HepG2 (cell line): Measurements from ENCODE around the gene PIM3. TPM values are rescaled to one million over a fixed set of nuclear protein-coding genes. Genes with fewer than 3 reads are reported as not detected.

ENCODE experiments used
- AKAP8 ChIP-seq: sonication (generic); formaldehyde crosslinking; IDR thresholded peaks from 2 replicates; pipeline ENCODE4 v1.5.1; 2020; ENCODE audit warnings: mild to moderate bottlenecking, missing genetic modification reagents
- CEBPG ChIP-seq: IDR thresholded peaks from 2 replicates; pipeline ENCODE4 v1.6.1; 2016
- GATA4 ChIP-seq: sonication (generic); IDR thresholded peaks from 2 replicates; pipeline ENCODE4 v1.6.1; 2016; ENCODE audit warnings: antibody characterized with exemption, low read depth, borderline replicate concordance
- GMEB1 ChIP-seq: sonication (generic); formaldehyde crosslinking; IDR thresholded peaks from 2 replicates; pipeline ENCODE4 v1.5.1; 2020; ENCODE audit warnings: missing genetic modification reagents, mild to moderate bottlenecking, borderline replicate concordance
- HCFC1 ChIP-seq: fragments of 150-350 bp; IDR thresholded peaks from 2 replicates; pipeline ENCODE4 v1.6.1; 2014; ENCODE audit warnings: low read depth, low read length
- HOXA7 ChIP-seq: sonication (generic); formaldehyde crosslinking; IDR thresholded peaks from 2 replicates; pipeline ENCODE4 v1.8.1; 2022; ENCODE audit warnings: mild to moderate bottlenecking, missing genetic modification reagents, moderate library complexity
- IKZF5 ChIP-seq: IDR thresholded peaks from 2 replicates; pipeline ENCODE4 v1.6.1; 2018; ENCODE audit warnings: missing genetic modification reagents, mild to moderate bottlenecking, missing compliant biosample characterization
- KLF11 ChIP-seq: IDR thresholded peaks from 2 replicates; pipeline ENCODE4 v1.6.1; 2016; ENCODE audit warnings: missing compliant biosample characterization
- MTA1 ChIP-seq: sonication (generic); formaldehyde crosslinking; IDR thresholded peaks from 2 replicates; pipeline ENCODE4 v1.4.0; 2020; ENCODE audit warnings: missing genetic modification reagents, mild to moderate bottlenecking, borderline replicate concordance
- NR2C2 ChIP-seq: sonication (generic); formaldehyde crosslinking; IDR thresholded peaks from 2 replicates; pipeline ENCODE4 v1.4.0; 2020; ENCODE audit warnings: missing genetic modification reagents, mild to moderate bottlenecking, moderate library complexity, borderline replicate concordance
- NR2F1 ChIP-seq, 2 experiments: fragments of 450-650 bp in 1 of 2; formaldehyde crosslinking in 1 of 2; IDR thresholded peaks; 2 replicates each; pipeline versions ENCODE4 v1.5.0 to v1.6.1; 2016 to 2020; ENCODE audit warnings: mild to moderate bottlenecking in 1 of 2, missing compliant biosample characterization in 1 of 2, missing genetic modification reagents in 1 of 2, moderate library complexity in 1 of 2
- NRL ChIP-seq: sonication (generic); formaldehyde crosslinking; IDR thresholded peaks from 2 replicates; pipeline ENCODE4 v1.5.0; 2020; ENCODE audit warnings: missing genetic modification reagents, mild to moderate bottlenecking, moderate library complexity, borderline replicate concordance
- RFX3 ChIP-seq: IDR thresholded peaks from 2 replicates; pipeline ENCODE4 v1.6.1; 2016; ENCODE audit warnings: missing biosample characterization, missing genetic modification reagents
- SMC3 ChIP-seq: IDR thresholded peaks from 2 replicates; pipeline ENCODE4 v1.6.1; 2011; ENCODE audit warnings: low read length, improper control_type of control experiment
- SOX13 ChIP-seq, 3 experiments: fragments of 450-650 bp in 1 of 3; sonication (generic) in 1 of 3; formaldehyde crosslinking in 1 of 3; IDR thresholded peaks in 2 of 3; conservative IDR thresholded peaks in 1 of 3; 2 replicates each; pipeline versions ENCODE4 v1.5.0 to v1.6.1; 2016 to 2020; ENCODE audit warnings: antibody characterized with exemption in 1 of 3, mild to moderate bottlenecking in 1 of 3, missing compliant biosample characterization in 1 of 3, missing genetic modification reagents in 1 of 3, moderate library complexity in 1 of 3
- TBP ChIP-seq: sonication (generic); formaldehyde crosslinking; IDR thresholded peaks from 2 replicates; pipeline ENCODE4 v1.5.0; 2020; ENCODE audit warnings: missing genetic modification reagents
- TCF12 ChIP-seq, 2 experiments: fragments of 450-650 bp in 1 of 2; sonication (generic) in 1 of 2; formaldehyde crosslinking in 1 of 2; IDR thresholded peaks; 2 replicates each; pipeline versions ENCODE4 v1.6.1 to v1.8.0; 2017 to 2022; ENCODE audit warnings: antibody characterized with exemption in 1 of 2, mild to moderate bottlenecking in 1 of 2, missing genetic modification reagents in 1 of 2, moderate library complexity in 1 of 2
- TGIF2 ChIP-seq: IDR thresholded peaks from 2 replicates; pipeline ENCODE4 v1.6.1; 2016; ENCODE audit warnings: control low read depth, missing compliant biosample characterization
- TSC22D2 ChIP-seq: sonication (generic); formaldehyde crosslinking; IDR thresholded peaks from 2 replicates; pipeline ENCODE4 v1.5.1; 2020; ENCODE audit warnings: missing genetic modification reagents, mild to moderate bottlenecking, borderline replicate concordance
- YEATS4 ChIP-seq: sonication (generic); formaldehyde crosslinking; IDR thresholded peaks from 2 replicates; pipeline ENCODE4 v1.4.0; 2020; ENCODE audit warnings: missing genetic modification reagents, borderline replicate concordance
- ZEB1 ChIP-seq: IDR thresholded peaks from 2 replicates; pipeline ENCODE4 v1.6.1; 2012; ENCODE audit warnings: mild to moderate bottlenecking, low read depth, inconsistent platforms; ENCODE audit not compliant: insufficient replicate concordance
- ZNF224 ChIP-seq: sonication (generic); formaldehyde crosslinking; IDR thresholded peaks from 2 replicates; pipeline ENCODE4 v1.5.0; 2020; ENCODE audit warnings: mild to moderate bottlenecking, missing genetic modification reagents
- ZNF296 ChIP-seq: sonication (generic); formaldehyde crosslinking; conservative IDR thresholded peaks from 2 replicates; pipeline ENCODE4 v1.5.0; 2020; ENCODE audit warnings: mild to moderate bottlenecking, missing genetic modification reagents
- ZNF614 ChIP-seq: IDR thresholded peaks from 2 replicates; pipeline ENCODE4 v1.6.1; 2018; ENCODE audit warnings: missing biosample characterization, missing genetic modification reagents, inconsistent platforms, borderline replicate concordance
- ZNF670 ChIP-seq: sonication (generic); formaldehyde crosslinking; IDR thresholded peaks from 2 replicates; pipeline ENCODE4 v1.8.0; 2022; ENCODE audit warnings: mild to moderate bottlenecking, missing genetic modification reagents, borderline replicate concordance
- ZNF792 ChIP-seq: IDR thresholded peaks from 2 replicates; pipeline ENCODE4 v1.6.1; 2016
- ZSCAN21 ChIP-seq: sonication (generic); formaldehyde crosslinking; IDR thresholded peaks from 2 replicates; pipeline ENCODE4 v1.8.0; 2022; ENCODE audit warnings: mild to moderate bottlenecking, missing genetic modification reagents, moderate library complexity, borderline replicate concordance
- polyA plus RNA-seq, 8 experiments: library from polyadenylated mRNA; depleted of rRNA in 3 of 8; stranded (reverse) in 7 of 8; unstranded in 1 of 8; fragments of >200 nt; fragmentation: Illumina TruSeq in 4 of 8; extraction: Trizol in 4 of 8; gene quantifications; 2 replicates each; pipeline versions ENCODE4 v1.2.1 to v1.2.3, GENCODE V29; 2011 to 2016; ENCODE audit warnings: low read depth in 4 of 8, missing spikeins in 1 of 8, mixed read lengths in 1 of 8; ENCODE audit not compliant: insufficient read depth in 1 of 8
- total RNA-seq, 5 experiments: library from RNA; depleted of rRNA; stranded (reverse); fragments of >200 nt; fragmentation: Illumina TruSeq; extraction: Trizol; gene quantifications; 2 replicates each; pipeline ENCODE4 v1.2.3, GENCODE V29; 2016; ENCODE audit warnings: low read depth in 1 of 5

Gene PIM3
- total and polyA plus RNA-seq, 2 of the 13 experiments (the other 11 are each of a cell fraction or from before 2014, with no cell fraction given), result 21.6 to 31.2 TPM

GRCh38 chr22:49937758-49938564, 22.6 kb upstream of the PIM3 start (continued):
- TF ChIP-seq CEBPG, result no peak; the same call in 1 of the 2 replicates
- no peak for TF ChIP-seq RFX3 (CRISPR knock-in tag)
- no peak for TF ChIP-seq ZNF614 (CRISPR knock-in tag)
- no peak for TF ChIP-seq ZEB1
- TF ChIP-seq ZNF670 (CRISPR knock-in tag), result peak; percentile 57; the same call in 1 of the 2 replicates
- peak; percentile 78; the same call in 1 of the 2 replicates for TF ChIP-seq GATA4
- no peak; the same call in 1 of the 2 replicates for TF ChIP-seq MTA1 (CRISPR knock-in tag)
- TF ChIP-seq IKZF5, result peak; percentile 59; the same call in 1 of the 2 replicates
- TF ChIP-seq GMEB1 (CRISPR knock-in tag), result peak; percentile 46
- TF ChIP-seq HCFC1, result no peak
- no peak; the same call in 1 of the 2 replicates for TF ChIP-seq ZSCAN21 (CRISPR knock-in tag)
- 0 out of 2 replicates have a peak, but pooled peaks have one; percentile 49 for TF ChIP-seq TGIF2 (CRISPR knock-in tag)
- TF ChIP-seq SMC3, result no peak
- TF ChIP-seq ZNF296 (CRISPR knock-in tag), result peak; percentile 98
- TF ChIP-seq KLF11, result 0 out of 2 replicates have a peak, but pooled peaks have one; percentile 34
- no peak for TF ChIP-seq TCF12 (IDR thresholded peaks at IDR 0.05)
- 0 out of 2 replicates have a peak, but pooled peaks have one; percentile 92 for TF ChIP-seq TCF12 (CRISPR knock-in tag; IDR thresholded peaks at IDR 0.05)
- TF ChIP-seq TBP (CRISPR knock-in tag), result no peak
- no peak for TF ChIP-seq AKAP8 (CRISPR knock-in tag)
- TF ChIP-seq SOX13 (IDR thresholded peaks at IDR 0.05), result no peak
- TF ChIP-seq SOX13 (CRISPR knock-in tag; conservative IDR thresholded peaks at IDR 0.05 in 1 of 2, IDR thresholded peaks at IDR 0.05 in 1 of 2), result peak in 1 of 2 experiments; percentile 87; a peak in 2 of 4 replicates
- TF ChIP-seq HOXA7 (CRISPR knock-in tag), result no peak
- TF ChIP-seq NR2C2 (CRISPR knock-in tag), result 0 out of 2 replicates have a peak, but pooled peaks have one; percentile 13
- TF ChIP-seq NR2F1 (CRISPR knock-in tag; IDR thresholded peaks at IDR 0.05), result no peak
- no peak for TF ChIP-seq ZNF224 (CRISPR knock-in tag)
- TF ChIP-seq ZNF792, result no peak
- TF ChIP-seq TSC22D2 (CRISPR knock-in tag), result 0 out of 2 replicates have a peak, but pooled peaks have one; percentile 45
- TF ChIP-seq NRL, result no peak
- TF ChIP-seq YEATS4 (CRISPR knock-in tag), result no peak; the same call in 1 of the 2 replicates
